Fibroblast of skin of left biceps (primary cell): ENCODE data around the gene ZNF182.
"Not testable (repeated sequence)": the region's sequence is repeated elsewhere in the genome, so short reads cannot be mapped to it uniquely, and the experiment has no call there.

ENCODE experiments used
- DNase-seq, 2 experiments: peaks; one replicate each; pipeline ENCODE4 v3.0.0-alpha.2; 2013; ENCODE audit warnings: low read depth in 2 of 2

The ZNF182 gene

DNA sequence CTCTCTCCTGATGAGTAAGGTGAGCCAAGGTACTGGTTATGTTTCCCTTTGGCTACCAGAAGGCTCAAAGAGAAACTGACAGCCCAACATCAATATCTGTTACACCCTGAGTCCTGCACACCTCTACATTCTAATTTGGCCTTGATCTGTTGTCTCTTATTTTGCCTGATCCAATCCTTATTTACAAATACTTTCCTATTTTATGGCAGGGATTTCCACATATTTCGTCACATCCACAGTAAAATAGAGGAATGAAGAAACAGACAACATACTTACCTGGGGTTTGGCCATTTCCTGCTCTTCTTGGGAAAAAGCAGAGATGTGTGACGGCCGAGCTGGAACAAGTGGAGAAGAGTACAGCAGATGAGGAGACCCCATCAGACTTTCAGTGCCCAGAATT lies 1.5 kb downstream of the ZNF182 start:
- DNase-seq: no peak

- DNase-seq: no peak
These were observed 2.5 kb downstream of the ZNF182 start for GRCh38 chrX:48001260-48001659.

DNA sequence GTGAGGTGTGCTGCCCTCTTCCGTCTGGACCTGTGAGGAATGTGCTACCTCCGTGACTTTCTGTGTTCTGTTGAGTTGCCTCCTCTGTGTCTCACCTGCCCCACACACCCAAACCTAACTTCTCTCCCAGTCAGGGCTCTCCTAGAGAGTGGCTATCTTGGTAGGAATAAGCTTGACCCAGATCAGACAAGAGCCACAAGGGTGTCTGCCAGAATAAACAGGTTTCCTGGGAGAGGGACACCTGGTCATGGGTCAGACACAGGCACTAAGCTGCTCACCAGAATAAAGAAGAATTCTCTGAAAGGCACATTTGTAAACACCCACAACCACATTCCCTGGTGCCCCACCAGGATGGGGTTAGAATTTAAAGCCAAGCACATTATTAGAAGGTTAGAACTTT lies 11.1 kb downstream of the ZNF182 start:
- no peak for DNase-seq

DNA sequence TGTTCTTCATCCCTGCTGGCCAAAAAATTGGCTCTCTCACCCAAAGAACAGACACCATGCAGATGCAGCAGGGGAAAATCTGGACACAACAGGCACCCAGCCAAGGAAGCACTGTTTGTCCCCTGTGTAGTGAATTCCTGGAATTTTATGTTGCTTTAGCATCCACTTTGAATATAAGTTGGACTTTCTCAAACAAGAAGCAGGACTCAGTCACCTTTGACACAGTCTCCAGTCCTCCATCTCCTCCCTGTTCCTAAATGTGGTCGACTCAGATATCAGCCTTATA lies 11.8 kb downstream of the ZNF182 start:
- no peak for DNase-seq

- peak; percentile 5 to 9 for DNase-seq
These were observed 12.3 kb downstream of the ZNF182 start for GRCh38 chrX:47991263-47992094.

DNA sequence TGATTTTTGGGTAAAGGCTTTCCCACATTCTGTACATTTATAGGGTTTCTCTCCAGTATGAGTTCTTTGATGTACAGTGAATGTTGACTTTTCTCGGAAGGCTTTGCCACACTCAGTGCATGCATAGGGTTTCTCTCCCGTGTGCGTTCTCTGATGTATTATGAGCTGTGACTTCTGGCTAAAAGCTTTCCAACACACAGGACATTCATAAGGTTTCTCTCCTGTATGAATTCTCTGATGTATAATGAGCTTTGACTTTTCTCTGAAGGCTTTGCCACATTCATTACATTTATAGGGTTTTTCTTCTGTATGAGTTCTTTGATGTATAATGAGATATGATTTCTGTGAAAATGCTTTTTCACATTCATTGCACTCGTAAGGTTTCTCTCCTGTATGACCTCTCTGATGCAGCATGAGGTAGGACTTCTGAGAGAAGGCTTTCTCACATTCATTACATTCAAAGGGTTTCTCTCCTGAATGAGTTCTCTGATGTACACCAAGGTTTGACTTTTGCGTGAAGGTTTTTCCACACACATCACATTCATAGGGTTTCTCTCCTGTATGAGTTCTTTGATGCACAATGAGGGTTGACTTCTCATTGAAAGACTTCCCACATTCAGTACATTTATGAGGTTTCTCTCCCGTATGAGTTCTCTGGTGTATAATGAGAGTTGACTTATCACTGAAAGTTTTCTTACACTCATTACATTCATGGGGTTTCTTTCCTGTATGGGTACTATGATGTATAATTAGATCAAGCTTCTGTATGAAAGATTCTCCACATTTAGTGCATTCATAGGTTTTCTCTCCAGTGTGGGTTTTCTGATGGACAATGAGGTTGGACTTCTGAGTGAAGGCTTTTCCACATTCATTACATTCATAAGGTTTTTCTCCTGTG lies 27.3 kb downstream of the ZNF182 start:
- DNase-seq: no peak

- DNase-seq: no peak
These were observed 30.6 kb downstream of the ZNF182 start for GRCh38 chrX:47973235-47973634.

GRCh38 chrX:47965526-47965925 lies 38.3 kb downstream of the ZNF182 start:
- DNase-seq: not testable (repeated sequence)

DNA sequence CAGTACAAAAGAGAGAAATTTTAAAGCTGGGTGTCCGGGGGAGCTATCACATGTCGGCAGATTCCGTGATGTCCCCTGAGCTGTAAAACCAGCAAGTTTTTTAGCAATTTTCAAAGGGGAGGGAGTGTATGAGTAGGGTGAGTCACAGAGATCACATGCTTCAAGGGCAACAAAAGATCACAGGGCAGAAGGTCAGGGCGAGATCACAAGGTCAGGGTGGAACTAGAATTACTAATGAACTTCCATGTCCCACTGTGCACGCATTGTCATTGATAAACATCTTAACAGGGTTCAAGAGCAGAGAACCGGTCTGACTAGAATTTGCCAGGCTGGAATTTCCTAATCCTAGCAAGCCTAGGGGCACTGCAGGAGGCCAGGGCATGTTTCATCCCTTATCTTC lies 42.0 kb downstream of the ZNF182 start:
- not testable (repeated sequence) for DNase-seq

GRCh38 chrX:47960406-47960805 lies 43.4 kb downstream of the ZNF182 start:
- no peak for DNase-seq

DNA sequence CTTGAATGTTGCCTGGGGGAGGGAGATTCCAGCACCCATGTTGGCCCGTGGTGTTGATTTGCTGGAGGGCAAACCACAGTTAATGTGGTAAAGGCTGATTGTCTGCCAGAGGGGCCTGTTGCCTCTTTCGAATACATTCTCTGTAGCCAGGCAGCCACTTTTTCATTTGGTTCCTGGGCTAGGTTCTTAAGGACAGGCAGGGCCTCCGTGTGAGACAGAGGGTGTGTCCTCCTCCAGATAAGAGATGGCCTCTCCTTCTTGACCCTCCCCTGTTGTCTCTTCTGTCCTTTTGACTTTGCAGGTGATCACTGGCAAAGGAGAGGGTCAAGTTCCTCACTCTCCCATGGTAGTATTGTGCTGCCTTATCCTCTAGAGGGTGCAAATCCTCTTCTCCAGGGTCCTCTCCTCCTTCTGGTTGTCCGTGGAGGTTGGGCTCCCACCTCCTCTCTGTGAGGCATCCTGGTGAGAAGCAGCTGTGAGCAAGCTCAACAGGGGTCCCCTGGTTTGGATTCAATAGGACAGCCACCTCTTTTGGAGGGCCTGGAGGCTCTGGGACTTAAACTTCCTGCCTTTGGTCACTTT lies 44.9 kb downstream of the ZNF182 start:
- DNase-seq: no peak

- DNase-seq: not testable (repeated sequence)
These were observed 45.6 kb downstream of the ZNF182 start for GRCh38 chrX:47958206-47958605.

GRCh38 chrX:47956016-47956415 lies 47.8 kb downstream of the ZNF182 start:
- no peak for DNase-seq

DNA sequence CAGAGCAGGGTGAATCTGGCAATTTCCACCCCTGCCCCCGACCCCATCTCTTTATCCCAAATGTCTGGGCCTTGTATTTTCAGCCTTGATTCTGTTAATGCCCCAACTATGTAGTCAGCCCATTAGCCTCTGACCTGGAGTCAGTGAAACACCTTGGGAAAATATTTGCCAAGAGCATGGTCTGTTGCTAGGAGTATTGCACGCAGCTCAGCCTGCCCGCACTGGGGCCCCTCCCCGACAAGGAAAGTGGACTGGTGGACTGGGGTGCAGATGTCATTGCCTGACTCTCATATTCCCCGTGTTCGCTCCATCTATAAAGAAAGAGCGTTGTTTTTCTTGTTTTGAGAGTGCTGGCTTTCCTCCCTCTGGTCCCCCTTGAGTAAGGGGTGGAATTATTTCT lies 48.5 kb downstream of the ZNF182 start:
- not testable (repeated sequence) for DNase-seq

- no peak for DNase-seq
These were observed 62.4 kb downstream of the ZNF182 start for GRCh38 chrX:47941423-47941822.

GRCh38 chrX:47940448-47940847 lies 63.3 kb downstream of the ZNF182 start:
- DNase-seq: no peak

DNA sequence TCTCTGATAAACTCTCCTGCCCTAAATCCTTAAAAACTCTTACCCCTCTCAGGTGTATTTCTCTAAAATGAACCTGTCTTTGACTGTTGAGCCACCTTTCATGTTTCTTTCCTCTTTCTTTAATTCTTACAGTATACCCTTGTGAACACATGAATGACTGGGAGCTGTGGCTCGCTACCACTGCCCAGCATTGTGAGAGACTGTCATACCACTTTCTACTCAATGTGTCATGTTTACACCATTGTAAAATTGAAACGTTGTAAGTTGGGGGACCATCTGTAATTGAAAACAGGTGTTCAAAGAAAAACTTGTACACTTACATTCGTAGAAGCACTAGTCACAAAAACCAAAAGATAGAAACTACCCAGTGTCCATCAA lies 66.9 kb downstream of the ZNF182 start:
- no peak for DNase-seq

DNA sequence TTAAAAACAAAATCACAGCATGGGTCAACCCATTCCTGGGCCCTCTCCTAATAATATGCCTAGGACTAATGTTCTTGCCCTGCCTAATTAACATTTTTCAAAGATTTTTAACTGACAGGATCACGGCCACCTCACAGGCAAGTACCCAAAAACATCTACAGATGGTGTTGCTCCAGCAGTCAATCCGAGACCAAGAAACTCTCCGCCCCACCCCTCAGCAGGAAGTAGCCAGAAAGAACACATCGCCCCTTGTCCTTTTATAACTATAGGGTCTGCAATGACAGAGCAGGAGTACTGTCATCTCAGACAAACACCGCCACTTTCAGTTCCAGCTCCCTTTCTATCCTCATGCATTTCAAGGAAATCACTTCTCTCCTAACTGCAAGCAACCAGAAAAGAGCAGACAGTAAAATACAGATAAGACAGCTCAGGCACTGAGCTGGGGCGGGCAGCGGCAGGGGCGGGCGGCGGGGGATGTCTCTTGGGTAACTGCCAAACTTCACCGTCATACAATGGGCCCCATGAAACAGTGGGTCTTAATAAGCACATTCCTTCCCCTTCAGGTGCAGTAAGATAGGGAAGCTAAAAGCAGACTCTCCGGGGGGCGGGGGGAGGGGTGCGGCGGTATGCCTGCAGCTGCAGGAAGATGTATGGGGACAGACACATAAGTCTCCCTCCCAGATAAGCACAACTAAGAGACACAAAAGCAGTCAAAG lies 67.4 kb downstream of the ZNF182 start:
- DNase-seq: no peak

DNA sequence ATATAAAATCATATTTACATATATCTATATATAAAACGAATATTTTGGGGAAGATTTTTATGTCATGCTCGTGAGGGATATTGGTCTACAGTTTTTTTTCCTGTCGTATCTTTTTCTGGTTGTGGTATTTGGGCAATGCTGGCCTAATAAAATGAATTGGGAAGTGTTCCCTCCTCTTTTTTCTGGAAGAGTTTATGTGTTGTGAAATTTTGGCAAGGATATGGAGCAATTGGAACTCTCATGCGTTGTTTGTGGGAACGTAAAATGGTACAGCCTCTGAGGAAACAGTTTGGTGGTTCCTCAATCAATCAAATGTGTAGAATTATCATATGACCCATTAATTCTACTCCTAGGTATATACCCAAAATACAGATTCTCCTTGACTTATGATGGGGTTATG lies 69.8 kb downstream of the ZNF182 start:
- no peak for DNase-seq

DNA sequence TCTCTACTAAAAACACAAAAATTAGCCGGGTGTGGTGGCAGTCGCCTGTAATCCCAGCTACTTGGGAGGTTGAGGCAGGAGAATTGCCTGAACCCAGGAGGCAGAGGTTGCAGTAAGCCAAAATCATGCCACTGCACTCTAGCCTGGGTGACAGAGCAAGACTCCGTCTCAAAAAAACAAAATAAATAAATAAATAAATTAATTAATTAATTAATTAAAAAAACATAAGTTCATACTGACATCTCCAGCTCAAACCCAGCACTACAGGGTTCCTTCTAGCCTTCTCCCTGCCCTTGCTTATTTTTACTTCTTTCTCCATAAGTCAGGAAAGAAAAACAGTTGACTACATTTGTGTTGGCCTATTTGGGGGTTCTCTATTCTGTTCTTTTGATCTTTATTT lies 71.8 kb downstream of the ZNF182 start:
- not testable (repeated sequence) for DNase-seq

DNA sequence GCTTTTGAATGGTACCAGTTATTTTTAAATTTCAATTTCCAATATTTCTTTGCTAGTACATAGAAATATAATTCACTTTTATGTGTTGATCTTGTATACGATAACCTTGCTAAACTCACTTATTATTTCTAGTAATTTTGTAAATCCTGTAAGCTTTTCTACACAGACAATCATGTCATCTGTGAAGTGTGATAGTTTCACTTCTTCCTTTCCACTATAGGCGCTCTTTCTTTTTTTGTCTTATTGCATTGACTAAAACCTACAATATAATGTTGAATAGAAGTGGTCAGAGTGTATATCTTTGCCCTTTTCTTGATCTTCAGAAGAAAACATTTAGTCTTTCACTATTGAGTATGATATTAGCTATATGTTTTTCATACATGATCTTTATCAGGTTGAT lies 76.6 kb downstream of the ZNF182 start:
- DNase-seq: no peak
